HG03432 (cell line): ENCODE data around the gene TEX264.

Experiments
- ATAC-seq: cut with Tn5 transposase; IDR thresholded peaks from one replicate; pipeline ENCODE4 v1.9.1; 2021; ENCODE audit warnings: mild to moderate bottlenecking, moderate library complexity; ENCODE audit not compliant: unreplicated experiment

The TEX264 gene

GRCh38 chr3:51673802-51674654 lies 3.0 kb downstream of the TEX264 start:
- ATAC-seq = no peak

GRCh38 chr3:51675201-51675611 lies 4.2 kb downstream of the TEX264 start:
- no peak for ATAC-seq

GRCh38 chr3:51676102-51676640 lies 5.1 kb downstream of the TEX264 start:
- no peak for ATAC-seq

GRCh38 chr3:51677358-51677757 lies 6.3 kb downstream of the TEX264 start:
- no peak for ATAC-seq

- ATAC-seq = no peak
These were observed 7.1 kb downstream of the TEX264 start for GRCh38 chr3:51678186-51678585.

GRCh38 chr3:51678641-51679040 lies 7.6 kb downstream of the TEX264 start:
- no peak for ATAC-seq

GRCh38 chr3:51679318-51679717 lies 8.3 kb downstream of the TEX264 start:
- ATAC-seq = no peak

GRCh38 chr3:51679777-51680176 lies 8.7 kb downstream of the TEX264 start:
- no peak for ATAC-seq

GRCh38 chr3:51680196-51680595 lies 9.1 kb downstream of the TEX264 start:
- no peak for ATAC-seq

GRCh38 chr3:51680663-51681230 lies 9.7 kb downstream of the TEX264 start:
- no peak for ATAC-seq

- ATAC-seq = peak; percentile 42
These were observed 10.4 kb downstream of the TEX264 start for GRCh38 chr3:51681453-51681852.

GRCh38 chr3:51682079-51682478 lies 11.0 kb downstream of the TEX264 start:
- ATAC-seq = peak; percentile 84

- no peak for ATAC-seq
These were observed 11.5 kb downstream of the TEX264 start for GRCh38 chr3:51682526-51682925.

- ATAC-seq = no peak
These were observed 12.5 kb downstream of the TEX264 start for GRCh38 chr3:51683566-51683965.

GRCh38 chr3:51684971-51685751 lies 14.1 kb downstream of the TEX264 start:
- ATAC-seq = no peak

- ATAC-seq = no peak
These were observed 15.0 kb downstream of the TEX264 start for GRCh38 chr3:51686056-51686455.

- ATAC-seq = peak; percentile 73
These were observed 15.6 kb downstream of the TEX264 start for GRCh38 chr3:51686512-51687215.

GRCh38 chr3:51687431-51688205 lies 16.6 kb downstream of the TEX264 start:
- ATAC-seq = no peak

GRCh38 chr3:51688206-51688600 lies 17.2 kb downstream of the TEX264 start:
- ATAC-seq = no peak

GRCh38 chr3:51691021-51691420 lies 20.0 kb downstream of the TEX264 start:
- ATAC-seq = no peak
